T-helper 1 cell (primary cell): ENCODE measurements around the gene GPC6.

Experiments
- DNase-seq, 5 donors: peaks; one replicate each; pipeline ENCODE4 v3.0.0-alpha.2; 2012 to 2020

Gene GPC6

DNA sequence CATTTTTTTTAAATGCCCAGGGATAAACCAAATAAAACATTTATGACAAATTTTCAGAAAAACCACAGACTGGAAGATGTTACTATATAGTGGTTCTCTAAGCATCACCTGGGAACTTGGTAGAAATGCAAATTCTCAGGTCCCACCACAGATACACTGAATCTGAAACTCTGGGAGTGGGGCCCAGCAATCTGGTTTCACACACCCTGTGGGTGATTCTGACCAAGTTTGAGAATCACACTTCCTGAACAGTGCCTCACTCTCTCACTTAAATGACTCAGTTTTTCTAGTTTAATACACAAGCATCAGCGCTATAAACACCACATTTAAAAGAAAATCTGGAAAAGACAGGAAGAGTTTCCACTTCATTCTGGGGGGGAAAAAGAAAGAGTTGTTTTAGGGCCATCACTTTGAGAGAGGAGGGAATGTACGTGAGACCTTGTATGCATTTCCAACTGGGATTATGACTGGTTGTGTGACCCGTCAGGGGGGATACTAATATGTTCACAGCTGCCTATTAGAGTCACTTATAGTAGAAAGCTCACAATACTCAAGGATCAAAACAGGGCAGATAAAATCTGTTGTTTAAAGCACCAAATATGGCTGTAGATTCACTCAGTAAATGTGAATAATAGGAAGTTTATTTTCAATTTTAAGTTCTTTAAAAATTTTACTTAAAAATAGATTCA lies 567.7 kb downstream of the GPC6 start:
- peak in 1 of 5 donors; percentile 63 for DNase-seq

DNA sequence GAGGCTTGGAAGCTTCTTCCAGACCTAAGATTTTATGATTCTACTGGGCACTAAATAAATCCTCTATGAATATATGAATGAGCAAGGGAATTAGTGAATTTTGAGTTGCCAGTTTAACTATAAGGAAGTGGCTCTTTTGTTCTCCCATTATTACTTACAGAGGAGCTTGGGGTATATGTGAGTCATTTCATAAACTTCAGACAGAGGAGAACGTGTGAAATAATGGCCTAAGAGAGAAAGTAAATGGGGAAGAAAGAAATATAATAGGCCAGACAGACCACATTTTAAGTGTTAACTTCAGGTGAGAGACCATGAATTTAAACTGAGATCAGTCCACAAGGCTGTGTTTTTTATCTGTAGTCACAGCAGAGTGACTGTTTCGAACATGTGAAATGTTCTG lies 570.9 kb downstream of the GPC6 start:
- no peak for DNase-seq

DNA sequence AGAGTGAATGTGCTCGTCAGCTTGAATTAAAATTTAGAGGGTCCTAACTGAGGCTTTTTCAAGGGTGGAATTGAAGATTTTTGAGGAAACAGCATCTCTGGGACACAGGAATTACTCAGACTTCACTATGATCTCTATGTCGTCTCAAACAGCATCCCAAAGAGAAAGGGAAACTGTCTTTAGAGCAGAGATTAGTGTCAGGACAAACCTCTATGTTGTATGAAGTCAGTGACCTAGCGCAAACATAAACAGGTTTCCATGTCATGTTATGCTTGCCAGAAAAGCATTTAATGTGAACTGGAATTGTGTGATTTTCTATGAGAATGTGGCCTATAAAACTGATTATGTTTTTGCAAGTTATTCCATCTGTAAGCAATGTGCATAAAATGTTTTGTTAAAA lies 573.7 kb downstream of the GPC6 start:
- no peak for DNase-seq

DNA sequence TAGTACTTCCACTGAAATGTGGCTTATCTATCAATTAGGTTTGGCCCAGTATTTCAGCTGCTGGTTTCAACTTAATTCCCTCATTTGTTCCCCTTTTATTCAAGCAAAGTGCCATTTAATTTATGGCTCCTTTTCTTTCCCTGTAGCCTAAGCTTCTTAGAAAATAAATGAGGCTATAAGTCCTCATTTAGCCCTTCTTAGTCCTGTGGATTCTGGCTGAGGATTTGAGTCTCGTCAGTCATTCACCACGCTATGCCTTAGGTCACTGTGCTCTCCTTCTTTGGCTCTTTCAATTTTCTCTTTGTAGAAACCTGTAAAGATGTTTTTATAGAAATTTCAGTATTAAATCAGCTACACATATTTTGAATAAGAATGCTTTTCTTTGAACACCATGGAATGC lies 579.1 kb downstream of the GPC6 start:
- no peak for DNase-seq

DNA sequence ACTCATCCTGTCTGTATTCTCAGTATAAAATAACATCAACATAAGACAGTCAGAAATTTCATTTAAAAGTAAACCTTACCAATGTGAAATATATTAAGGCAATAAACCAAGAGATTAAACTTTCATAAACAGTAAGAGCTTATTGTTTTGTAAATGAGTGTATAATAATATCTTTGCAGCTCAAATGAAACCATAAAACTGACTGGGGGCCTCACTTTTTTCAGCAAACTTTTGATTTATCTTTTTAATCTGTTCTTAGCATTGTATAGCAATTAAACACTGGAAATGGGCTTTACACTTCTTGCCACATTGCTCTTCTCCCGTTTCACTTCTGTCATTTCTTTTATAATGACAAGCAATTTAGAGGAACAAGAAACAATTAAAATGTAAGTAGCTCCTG lies 580.3 kb downstream of the GPC6 start:
- no peak for DNase-seq

DNA sequence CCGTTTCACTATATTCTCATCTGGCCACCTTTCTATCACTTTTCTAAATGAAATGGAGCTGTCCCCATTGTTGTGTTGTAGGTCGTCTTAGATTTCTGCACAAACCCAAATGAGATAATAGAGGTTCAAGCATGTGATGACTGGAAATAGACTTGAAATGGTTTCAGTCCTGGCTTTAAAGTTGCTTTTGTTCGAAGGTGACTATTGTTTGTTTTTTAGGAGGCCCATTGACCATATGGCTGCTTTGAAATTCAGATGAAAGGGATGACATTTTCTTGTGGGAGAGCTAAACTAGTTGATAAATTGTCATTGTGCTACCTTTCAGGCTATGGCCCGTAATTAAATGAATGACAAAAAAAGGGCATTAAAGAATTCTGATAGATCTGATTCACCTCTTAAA lies 583.7 kb downstream of the GPC6 start:
- no peak for DNase-seq

DNA sequence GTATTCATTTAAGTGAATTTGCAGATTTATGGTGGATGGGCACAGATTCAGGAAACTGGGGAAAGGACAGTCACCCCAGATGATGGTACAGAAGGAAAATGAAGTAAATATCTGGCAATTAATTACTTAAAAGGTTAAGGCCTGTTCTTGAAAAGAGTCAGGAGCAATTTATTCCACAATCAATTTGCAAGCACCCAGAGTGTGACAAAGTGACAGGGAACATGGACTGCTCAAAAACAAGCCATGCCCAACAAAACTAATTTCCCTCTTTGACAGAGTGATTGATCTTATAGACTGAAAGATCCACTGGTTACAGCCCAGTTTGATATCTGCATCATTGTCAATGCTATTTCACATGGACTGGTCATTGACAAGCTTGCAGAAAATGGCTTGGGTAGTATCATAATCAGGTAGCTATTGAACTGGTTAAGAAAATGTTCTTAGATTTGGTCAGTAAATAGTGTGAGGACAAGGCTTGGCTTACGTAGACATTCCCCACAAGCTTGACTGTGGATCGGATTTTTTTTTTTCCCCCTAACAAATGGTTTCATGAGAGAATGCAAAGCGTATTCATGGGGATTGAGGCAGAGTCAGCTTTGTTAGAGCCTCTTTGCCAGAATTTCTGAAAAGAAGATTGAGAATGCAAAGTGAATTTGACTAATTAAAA lies 584.6 kb downstream of the GPC6 start:
- DNase-seq, result no peak

DNA sequence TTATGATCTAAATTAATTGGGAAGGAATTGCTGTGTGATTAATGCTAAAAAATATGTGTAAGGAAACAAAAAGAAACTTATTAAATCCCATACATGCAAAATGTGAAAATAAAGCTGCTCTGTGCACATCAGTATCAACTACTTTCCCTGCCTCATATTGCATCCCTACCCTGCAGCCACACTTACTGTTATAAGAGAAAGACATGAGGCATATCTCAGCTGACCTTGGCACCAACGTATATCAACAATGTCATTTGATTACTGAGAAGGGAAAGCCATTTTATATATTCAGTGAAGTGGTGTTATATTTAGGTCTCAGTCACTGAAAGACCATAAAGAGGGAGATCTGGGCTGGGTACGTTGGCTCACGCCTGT lies 585.1 kb downstream of the GPC6 start:
- no peak for DNase-seq

DNA sequence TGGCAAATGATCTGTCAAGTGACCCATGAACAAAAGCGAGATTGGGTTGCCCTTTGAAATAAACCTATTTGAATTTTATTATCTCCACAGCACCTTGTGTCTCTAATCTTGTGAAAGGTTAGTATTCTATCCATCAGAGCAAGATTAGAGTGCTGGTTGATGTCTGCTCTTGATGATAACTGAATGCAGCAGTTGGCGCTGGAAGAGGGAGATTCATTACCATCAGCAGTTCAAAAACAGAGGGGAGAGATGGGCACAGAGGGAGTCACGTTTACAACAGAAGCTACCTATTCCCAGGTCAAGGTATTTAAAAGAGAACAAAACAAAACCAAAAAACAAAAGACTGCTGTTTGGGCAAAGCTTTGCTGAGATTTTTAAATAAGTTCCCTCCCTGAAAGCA lies 588.1 kb downstream of the GPC6 start:
- DNase-seq, result no peak

DNA sequence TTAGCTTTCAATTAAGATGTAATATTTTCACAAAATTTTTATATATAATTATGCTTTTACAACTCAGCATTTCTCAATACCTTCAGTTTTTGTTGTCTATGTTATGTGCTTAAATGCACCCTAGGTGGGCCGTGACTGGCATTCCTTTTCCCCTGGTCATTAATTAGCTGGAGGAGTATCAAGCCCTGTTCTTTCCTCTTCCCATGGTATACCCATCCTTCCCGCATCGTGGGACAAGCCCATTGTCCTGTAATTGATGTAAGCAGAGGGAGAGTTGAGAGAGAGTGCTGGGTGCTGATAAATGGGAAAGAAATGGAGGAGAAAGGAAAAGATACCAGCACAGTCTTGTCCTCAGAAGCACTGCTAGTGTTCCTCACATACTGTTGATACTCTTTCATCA lies 591.7 kb downstream of the GPC6 start:
- DNase-seq, result no peak

DNA sequence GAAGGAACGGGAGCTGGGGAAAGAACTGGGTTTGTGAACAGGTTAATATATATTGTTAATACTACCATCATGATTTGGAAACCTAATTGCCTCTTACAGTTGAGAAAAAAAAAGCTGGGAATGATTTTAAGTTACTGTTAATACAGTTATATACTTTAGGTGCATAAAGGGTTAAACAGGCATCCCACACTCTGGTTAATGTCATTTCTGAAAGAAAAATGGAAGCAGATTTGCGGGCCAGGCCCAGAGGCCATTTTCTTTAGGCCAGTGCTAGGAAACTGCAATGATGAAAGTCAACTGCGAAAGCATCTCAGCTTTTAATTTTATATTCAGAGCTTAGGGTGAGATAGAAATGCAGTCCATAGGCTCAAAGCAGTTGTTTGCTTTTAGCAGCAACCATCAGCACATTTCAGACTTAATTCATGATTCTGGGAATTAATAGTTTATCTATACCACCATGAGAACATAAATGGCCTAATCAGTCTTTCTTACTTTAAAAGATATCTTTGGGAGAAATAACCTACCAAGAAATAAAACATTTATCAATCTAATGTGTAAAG lies 592.8 kb downstream of the GPC6 start:
- no peak for DNase-seq

DNA sequence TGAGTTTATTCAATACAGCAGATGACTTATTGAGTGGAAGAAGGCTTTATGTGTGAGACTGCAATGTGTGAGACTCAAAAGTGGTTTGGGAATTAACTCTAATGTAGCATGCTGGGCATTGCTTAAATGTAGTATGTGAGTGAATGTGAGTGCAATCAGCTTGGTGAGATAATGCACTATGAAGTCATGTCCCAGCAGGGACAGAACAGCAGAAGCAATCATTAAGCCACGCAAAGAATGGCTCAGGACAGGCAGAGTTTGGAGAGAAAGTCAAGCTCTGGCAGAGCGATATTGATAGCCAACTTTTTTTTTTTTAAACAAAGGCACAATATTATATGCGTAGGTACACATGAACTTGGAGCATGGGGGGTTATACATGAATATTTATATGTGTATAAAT lies 597.7 kb downstream of the GPC6 start:
- DNase-seq, result no peak

DNA sequence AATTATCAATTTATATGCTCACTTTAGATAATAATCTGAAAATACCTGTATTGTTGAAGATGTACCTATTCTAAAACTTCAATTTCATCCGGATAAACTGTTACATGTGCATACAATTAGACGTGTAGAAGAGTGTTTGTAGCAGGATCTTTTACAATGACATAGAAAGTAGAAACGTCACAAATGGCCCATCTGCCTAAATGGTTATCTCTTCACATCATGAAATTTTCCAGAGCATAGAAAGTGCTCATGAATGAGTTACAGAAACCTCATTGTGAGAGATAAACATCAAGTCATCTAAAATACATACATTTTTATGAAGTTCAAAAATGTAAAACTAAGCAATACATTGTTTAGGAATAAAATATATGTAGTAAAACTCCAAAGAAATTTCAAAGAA lies 607.4 kb downstream of the GPC6 start:
- DNase-seq, result no peak

DNA sequence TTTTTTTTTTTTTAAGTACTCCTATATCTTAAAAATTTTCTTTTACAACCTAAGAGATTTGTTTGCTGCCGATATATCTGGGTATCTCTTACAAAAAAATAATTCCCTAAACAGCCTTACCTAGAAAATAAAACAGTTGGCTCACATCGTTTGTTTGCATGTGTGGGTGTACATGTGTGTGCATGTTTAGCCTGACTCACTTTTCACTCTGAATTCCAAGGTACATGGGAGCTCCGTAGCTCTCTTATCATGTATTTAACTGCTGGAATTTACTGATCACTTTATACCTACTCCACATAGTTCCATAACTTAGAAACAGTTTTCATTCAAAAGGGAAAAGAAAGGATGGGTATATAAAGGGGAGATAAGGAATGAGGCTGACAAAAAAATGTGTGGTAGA lies 616.5 kb downstream of the GPC6 start:
- no peak for DNase-seq

DNA sequence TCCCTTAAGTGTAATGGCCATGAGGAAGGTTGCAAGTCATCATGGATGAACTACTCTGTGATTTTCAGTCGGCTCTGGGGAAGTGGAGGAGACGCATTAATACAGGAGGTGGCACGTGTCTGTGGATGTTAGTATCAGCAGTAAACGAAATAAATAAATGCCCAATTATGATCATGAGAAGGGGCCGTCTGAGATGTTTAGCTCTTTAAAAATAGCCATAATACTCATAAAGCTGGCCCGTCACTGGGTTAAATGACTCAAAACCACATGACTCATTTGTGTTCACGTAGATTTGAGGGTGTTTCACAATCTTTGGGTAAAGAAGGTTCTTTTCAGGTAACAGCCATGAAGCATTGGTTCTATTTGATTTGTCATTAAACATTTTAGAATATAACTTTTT lies 620.6 kb downstream of the GPC6 start:
- DNase-seq, result no peak

DNA sequence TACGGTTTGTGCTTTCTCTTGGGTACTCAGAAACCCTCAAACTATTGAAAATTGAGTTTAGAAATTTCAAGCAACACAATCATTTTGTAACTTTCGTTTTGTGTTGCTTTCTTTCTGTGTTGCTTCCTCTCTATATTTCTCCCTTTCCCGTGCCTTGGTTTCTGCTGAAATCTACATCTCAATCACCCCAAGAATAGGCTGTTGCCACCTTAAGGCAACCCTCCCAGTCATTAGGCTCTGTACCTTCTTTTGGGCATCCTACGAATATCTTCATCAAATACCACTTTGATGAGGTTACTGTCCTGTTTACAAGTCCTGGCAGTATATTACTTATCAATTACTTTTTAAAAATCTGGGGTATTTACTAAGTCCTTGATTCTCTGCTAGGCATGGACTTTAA lies 621.6 kb downstream of the GPC6 start:
- DNase-seq, result no peak

DNA sequence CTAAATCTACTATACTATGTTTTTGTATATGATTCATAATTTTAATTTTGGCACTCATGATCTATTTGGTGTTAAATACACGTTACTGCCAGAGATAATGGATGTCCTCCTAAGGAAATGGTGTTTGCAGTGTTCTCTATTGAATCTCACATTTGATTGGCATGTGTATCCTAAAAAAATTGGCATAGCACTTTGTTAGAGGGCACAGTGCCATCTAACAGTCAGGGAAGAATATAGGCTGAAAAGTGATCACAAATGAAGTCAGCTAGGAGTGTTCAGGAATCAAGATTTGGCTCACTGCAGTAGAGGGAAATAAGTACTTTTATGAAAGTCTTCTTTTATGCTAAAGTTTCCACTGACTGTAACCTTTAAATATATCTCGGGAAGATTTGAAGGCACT lies 624.6 kb downstream of the GPC6 start:
- no peak for DNase-seq

DNA sequence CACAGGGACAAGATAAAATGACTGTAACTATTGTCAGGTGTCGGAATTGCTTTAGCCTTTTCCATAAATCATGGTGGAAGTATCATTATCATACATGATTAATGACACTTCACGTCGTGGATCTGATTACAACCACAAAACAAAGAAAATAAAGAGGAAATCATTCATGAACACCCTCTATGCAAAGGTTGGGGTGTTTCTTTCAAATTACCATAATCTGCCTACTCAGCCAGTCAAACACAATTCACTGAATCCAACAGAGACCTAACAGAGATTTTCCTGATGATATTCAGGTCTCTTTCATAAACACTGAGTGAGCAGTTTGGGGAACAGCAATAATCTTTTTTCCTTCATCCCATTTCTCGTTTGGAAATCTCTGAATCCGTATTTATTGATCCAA lies 627.3 kb downstream of the GPC6 start:
- no peak for DNase-seq

DNA sequence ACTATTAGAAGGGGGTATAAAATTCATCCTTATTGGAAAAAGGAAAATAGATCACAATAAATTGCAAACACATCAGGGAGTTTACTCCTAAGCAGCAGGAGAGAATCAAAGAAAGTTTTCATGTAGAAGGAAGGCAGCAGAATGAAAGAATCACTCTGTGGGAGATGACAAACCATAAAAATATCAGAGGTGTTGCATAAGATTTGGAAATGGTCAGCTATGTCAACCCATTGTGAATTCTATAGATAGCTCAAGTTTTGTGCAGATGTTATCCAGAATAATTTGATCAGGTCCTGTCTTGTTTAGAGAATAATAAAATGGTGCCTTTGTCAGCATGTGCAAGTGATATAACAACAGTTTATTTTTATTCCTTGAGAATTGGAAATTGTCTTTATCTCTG lies 630.5 kb downstream of the GPC6 start:
- no peak for DNase-seq

DNA sequence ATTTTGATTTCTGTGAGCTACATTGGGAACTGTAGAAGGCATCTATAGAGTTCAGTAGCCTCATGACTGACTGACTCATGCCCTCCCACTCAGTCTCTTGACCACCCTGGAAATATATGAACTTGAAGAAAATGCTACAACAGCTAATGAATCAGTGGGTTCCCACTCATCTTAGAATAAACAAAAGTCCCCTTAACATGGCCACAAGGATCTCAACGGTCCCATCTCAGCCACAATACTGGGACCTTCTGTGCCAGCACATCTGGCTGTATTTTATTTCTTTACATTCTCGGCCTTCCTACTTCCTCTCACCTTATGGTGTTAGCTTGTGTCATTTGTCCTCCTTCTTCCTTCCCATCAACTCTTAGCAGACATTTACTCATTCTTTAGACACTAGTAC lies 633.1 kb downstream of the GPC6 start:
- no peak for DNase-seq

DNA sequence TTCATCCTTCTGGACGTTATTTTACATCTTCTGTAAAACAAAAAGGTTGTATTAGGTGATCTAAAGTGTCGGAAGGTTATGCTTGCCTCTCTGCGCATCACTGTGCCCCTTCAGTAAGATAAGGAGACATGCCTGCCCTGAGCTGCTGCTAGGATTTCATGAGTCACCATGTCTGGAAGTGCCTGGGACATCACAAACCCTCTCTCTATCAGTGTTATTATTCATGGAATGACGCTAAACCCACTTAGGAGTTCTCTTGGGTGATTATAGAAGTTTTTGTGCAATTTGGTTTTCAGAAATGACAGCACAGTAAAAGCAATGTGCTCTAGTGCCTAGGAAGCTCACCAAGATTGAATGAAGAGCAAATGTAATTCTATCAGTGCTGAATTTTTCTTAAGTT lies 635.2 kb downstream of the GPC6 start:
- no peak for DNase-seq

DNA sequence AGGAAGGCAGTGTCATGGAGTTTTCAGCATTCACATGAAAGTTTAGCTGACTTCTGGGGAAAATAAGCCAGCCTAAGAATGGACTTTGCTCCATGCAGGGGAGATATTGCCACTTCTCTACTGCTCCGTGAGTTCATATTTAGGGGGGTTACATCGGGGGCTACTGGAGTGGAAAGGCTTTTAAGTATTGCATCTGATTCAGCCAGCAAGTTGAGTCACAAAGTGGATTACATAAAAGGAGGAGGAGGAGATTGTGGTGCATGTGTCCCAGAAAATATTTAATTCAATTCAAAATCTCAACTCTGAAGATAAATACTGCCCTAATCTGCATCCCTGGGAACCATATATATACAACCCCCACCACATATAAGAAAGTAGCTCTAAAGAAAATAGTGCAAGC lies 635.7 kb downstream of the GPC6 start:
- no peak for DNase-seq

DNA sequence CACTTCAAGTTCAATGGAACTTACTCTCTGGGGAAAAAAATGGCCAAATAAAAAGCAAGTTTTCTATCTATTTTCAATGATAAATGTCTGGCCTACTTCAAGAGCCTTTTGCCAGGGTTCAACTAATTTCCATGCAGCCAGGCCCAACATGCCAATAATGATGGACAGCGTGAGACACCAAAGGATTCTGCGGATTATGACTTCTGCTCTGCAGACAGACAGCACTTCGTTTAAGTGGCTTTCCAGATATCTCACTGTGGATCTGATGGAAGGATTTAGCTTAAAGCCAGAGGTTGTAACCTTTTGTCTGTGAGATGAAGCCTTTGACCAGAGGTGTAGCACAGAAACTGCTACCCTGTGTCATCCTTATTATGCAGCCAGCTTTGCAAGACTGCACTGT lies 638.6 kb downstream of the GPC6 start:
- no peak for DNase-seq

DNA sequence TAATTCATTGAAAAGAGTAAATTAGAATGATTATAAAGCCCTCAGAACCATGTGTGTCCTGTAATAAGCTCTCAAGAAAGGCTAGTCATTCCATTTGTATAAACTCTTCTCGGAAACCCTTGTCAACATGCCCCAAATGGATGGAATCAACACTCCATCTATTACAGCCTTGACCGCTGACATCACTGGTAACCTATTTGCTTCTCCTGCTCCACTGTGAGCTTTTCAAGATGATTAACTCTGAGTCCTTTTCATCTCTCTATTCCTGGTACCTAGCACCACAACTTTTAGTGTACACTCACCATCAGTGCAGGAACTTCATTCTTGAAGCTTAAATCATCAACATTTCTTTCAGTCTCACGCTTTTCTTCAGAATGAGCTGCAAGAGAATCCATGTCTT lies 640.9 kb downstream of the GPC6 start:
- DNase-seq, result no peak

DNA sequence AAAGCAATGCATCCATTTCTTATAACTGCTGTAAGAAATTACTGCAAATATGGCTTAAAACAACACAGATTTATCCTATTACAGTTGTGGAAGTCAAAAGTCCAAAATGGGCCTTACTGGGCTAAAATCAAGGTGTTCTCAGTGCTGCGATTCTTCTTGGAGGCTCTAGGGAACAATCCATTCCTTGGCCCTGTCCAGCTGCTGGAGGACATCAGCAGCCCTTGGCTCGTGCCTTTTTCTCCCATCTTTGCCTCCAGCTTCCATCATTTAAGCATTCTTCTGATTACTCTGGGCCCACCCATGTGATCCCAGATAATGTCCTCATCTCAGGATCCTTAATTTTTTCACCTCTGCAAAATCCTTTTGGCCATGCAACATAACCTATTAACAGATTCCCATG lies 645.8 kb downstream of the GPC6 start:
- no peak for DNase-seq
